GM12892 (cell line): ENCODE measurements around the gene FGG.

Experiments used
- POLR2A ChIP-seq: IDR thresholded peaks from 2 replicates; pipeline ENCODE4 v1.6.1; 2011; ENCODE audit warnings: low read depth, low read length, control low read depth
- POLR2AphosphoS5 ChIP-seq: IDR thresholded peaks from 2 replicates; pipeline ENCODE4 v1.6.1; 2011; ENCODE audit warnings: low read depth, low read length, control low read depth
- TAF1 ChIP-seq: IDR thresholded peaks from 2 replicates; pipeline ENCODE4 v1.6.1; 2011; ENCODE audit warnings: low read depth, mild to moderate bottlenecking, control low read depth, low read length, borderline replicate concordance

DNA sequence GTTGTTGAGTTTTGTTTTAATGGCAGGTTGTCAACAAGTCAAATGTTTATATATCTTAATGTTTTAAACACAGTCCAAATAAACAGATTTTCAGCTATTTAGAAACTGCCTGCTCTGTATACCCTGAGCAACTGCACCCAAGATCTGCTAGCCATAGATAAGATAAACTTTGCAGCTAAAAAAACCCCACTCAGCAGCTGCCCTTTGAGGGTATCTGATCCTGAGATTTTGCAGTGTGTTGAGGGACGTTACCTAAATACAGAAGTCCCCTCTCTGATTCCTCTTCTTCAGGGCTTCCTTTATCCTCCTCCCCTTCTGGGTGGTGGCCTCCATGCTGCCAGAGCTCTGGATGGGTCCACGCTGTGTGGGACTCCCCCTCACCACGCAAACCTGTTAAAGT, 11.0 kb upstream of the FGG start:
- TF ChIP-seq POLR2A (no peak), POLR2AphosphoS5 (no peak), TAF1 (no peak)
